GM13977 (cell line): ENCODE results near the gene TIAL1.
"Not testable (repeated sequence)": the region's sequence is repeated elsewhere in the genome, so short reads cannot be mapped to it uniquely, and the experiment has no call there.

Source experiments
- DNase-seq: peaks from one replicate; pipeline ENCODE4 v3.0.0; 2012; ENCODE audit warnings: low spot score
- CTCF ChIP-seq: IDR thresholded peaks from 2 replicates; pipeline ENCODE4 v1.5.1; 2012; ENCODE audit warnings: mild to moderate bottlenecking, control low read depth; ENCODE audit not compliant: insufficient read depth; ENCODE audit errors: extremely low read depth, missing control alignments
- in situ Hi-C: fragments of 300-500 bp; cut with MboI; formaldehyde crosslinking; loops from one replicate; pipeline ENCODE4 v1.12.0; 2022; ENCODE audit warnings: low sequenced_read_pairs, low pct_unique_long_range_greater_than_20kb, mixed read lengths, inconsistent platforms; ENCODE audit not compliant: unreplicated experiment

Gene TIAL1

DNA sequence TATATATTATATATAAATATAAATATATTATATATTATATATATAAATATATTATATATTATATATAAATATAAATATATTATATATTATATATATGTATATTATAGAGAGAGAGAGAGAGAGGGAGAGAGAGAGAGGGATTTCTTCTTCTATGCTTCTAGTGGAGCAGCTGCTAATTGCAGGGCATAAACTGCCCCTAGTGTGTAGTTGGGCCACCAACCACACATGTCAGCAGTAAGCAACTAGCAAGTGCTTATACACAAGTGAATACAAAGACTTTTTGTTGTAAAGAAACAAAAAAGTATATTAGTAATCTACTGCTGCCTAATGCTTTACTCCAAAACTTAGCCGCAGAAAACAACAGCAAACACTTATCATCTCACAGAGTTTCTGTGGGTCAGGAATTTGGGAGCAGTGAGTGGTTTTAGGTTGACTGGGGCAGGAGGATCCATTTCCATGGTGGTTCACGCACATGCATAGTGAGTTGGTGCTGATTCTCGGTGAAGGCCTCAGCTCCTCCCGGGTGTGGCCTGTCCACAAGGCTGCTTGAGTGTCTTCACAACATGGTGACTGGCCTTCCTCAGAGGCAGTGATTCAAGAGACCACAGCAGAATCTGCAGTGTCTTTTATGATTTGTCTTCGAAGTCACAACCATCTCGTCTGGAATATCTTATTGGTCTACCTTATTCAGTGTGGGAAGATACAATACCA is 29.0 kb upstream of the TIAL1 start:
- TF ChIP-seq CTCF: no peak
- in situ Hi-C loops: no loop called here
- no peak for DNase-seq

- TF ChIP-seq CTCF: no peak
These were observed 24.3 kb upstream of the TIAL1 start for GRCh38 chr10:119621078-119621384.

GRCh38 chr10:119620241-119621077 is 23.7 kb upstream of the TIAL1 start:
- in situ Hi-C loops: no loop called here
- DNase-seq: no peak
- no peak for TF ChIP-seq CTCF

More at GRCh38 chr10:119621078-119621384, 24.3 kb upstream of the TIAL1 start:
- in situ Hi-C loops: no loop called here
- DNase-seq: no peak

DNA sequence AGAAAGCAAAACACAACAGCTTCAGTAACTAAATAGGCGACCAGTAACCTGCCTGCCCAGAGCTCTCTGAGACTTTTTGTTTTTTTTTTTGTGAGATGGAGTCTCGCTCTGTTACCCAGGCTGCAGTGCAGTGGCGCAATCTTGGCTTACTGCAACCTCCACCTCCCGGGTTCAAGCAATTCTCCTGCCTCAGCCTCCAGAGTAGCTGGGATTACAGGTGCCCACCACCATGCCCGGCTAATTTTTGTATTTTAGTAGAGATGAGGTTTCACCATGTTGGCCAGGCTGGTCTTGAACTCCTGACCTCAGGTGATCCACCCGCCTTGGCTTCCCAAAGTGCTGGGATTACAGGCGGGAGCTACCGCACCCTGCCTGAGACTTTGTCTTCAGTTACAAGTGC is 23.0 kb upstream of the TIAL1 start:
- DNase-seq, in situ Hi-C loops: not testable (repeated sequence)

GRCh38 chr10:119619215-119619614 is 22.5 kb upstream of the TIAL1 start:
- no peak for DNase-seq
- in situ Hi-C loops: no loop called here
- no peak for TF ChIP-seq CTCF

DNA sequence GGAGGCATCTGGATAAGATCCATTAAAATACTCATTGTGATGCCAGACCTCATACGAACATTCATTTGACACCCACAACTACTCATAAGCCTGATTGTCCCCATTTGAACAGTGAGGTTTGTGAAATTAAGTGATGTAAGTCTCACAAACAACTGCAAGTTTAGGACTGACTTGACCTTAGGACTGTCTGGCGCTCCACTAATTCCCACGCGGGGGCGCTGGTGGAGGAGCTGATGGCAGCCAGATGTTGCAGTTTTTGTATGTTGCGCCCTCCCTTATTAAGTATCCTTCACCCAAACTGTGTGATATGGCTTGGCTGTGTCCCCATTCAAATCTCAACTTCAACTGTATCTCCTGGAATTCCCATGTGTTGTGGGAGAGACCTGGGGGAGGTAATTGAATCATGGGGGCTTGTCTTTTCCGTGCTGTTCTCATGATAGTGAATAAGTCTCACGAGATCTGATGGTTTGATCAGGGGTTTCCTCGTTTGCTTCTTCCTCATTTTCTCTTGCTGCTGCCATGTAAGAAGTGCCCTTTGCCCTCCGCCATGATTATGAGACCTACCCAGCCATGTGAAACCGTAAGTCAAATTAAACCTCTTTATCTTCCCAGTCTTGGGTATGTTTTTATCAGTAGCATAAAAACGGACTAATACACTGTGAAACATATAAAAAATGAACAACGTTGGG is 20.3 kb upstream of the TIAL1 start:
- in situ Hi-C loops: no loop called here
- no peak for TF ChIP-seq CTCF
- DNase-seq: no peak

- no peak for DNase-seq
- in situ Hi-C loops: no loop called here
- no peak for TF ChIP-seq CTCF
These were observed 17.9 kb upstream of the TIAL1 start for GRCh38 chr10:119614686-119615085.
